ENCODE results near the gene FCHSD2. TPM values are rescaled to one million over a fixed set of nuclear protein-coding genes. Genes with fewer than 3 reads are reported as not detected.

The FCHSD2 gene
- total and polyA plus RNA-seq, 2 donors (not counting 1 experiment from before 2014, with no cell fraction given), result 113 to 189 TPM

GRCh38 chr11:72996959-72997358 is 145.2 kb downstream of the FCHSD2 start:
- Histone ChIP-seq H3K9ac (ENCODE audit: low read length) (peak overlapping the region; percentile 13), H4K20me1 (ENCODE audit: control insufficient read depth, insufficient read depth, low read length, poor library complexity, severe bottlenecking) (no peaks in the 10 kb centered on the region), H3K27me3 (replicated peaks in 1 of 4; ENCODE audit: control extremely low read depth in 1 of 4, control insufficient read depth in 3 of 4, insufficient read depth in 4 of 4, low read length in 3 of 4) (no peaks in the 10 kb centered on the region), H3K4me1 (ENCODE audit: control insufficient read depth in 2 of 2, insufficient read depth in 2 of 2, low read length in 2 of 2) (peaks cover 35 to 39% of the 10 kb centered on the region in 2 donors), H3K36me3 (replicated peaks in 1 of 2; ENCODE audit: control extremely low read depth in 1 of 2, control insufficient read depth in 1 of 2, extremely low read depth in 1 of 2, insufficient read depth in 2 of 2, low read length in 1 of 2) (peaks cover 4 to 40% of the 10 kb centered on the region in 2 experiments), H3K4me2 (replicated peaks; ENCODE audit: low read depth, low read length, poor library complexity, severe bottlenecking) (peak overlapping the region; percentile 41), H3K4me3 (ENCODE audit: control extremely low read depth in 1 of 5, extremely low read depth in 1 of 5, insufficient read depth in 1 of 5, low read depth in 2 of 5, low read length in 4 of 5) (peak overlapping the region in 1 of 5 experiments; percentile 30), H3K27ac (ENCODE audit: low read length in 2 of 2) (peak overlapping the region; percentile 51 to 60), H3K79me2 (ENCODE audit: control insufficient read depth, insufficient read depth, low read length) (peaks cover 80% of the 10 kb centered on the region), H2AFZ (ENCODE audit: insufficient read depth, low read depth, low read length, poor library complexity, severe bottlenecking) (no peak overlapping the region), H3K9me3 (ENCODE audit: control extremely low read depth in 1 of 3, control insufficient read depth in 2 of 3, insufficient read depth in 1 of 3, low read length in 2 of 3) (peaks cover 0 to 4% (median 1%) of the 10 kb centered on the region in 3 donors)
- no peaks in the 10 kb centered on the region for H3K9me3 Mint-ChIP-seq (ENCODE audit: insufficient read depth)
- WGBS (ENCODE audit: insufficient coverage), result 29% methylated on average over 1 of the region's 3 CpGs
- no peaks in the 10 kb centered on the region for H3K27me3 Mint-ChIP-seq
- intact Hi-C loops (cut with micrococcal nuclease), result no loop called here
- peaks cover 57% of the 10 kb centered on the region for H3K4me1 Mint-ChIP-seq
- TF ChIP-seq CTCF (IDR thresholded peaks at IDR 0.05), result no peak
- no peak for TF ChIP-seq EZH2 (IDR thresholded peaks at IDR 0.05; ENCODE audit: borderline replicate concordance, insufficient read depth, low read depth, low read length, poor library complexity, severe bottlenecking)
- ATAC-seq (ENCODE audit: low read depth), result no peak
- peak overlapping the region; percentile 73 for H3K4me3 Mint-ChIP-seq
- no peak for DNase-seq
- CTCF ChIA-PET, result interaction anchor here (1.0 kb wide), 1 partner anchor 17 kb away, joined by 3 read pairs; no protein-coding TSS in a partner anchor
- H3K27ac Mint-ChIP-seq, result peak overlapping the region; percentile 62
- POLR2A ChIA-PET, result no interaction called here

- Mint-ChIP-seq H3K27me3 (no peaks in the 10 kb centered on the region), H3K27ac (peak overlapping the region; percentile 32), H3K4me1 (peaks cover 58% of the 10 kb centered on the region), H3K9me3 (ENCODE audit: insufficient read depth) (no peaks in the 10 kb centered on the region), H3K4me3 (no peak overlapping the region)
- ATAC-seq (ENCODE audit: low read depth) (no peak), DNase-seq (no peak)
- peaks cover 0 to 1% (median 0%) of the 10 kb centered on the region in 3 donors for H3K9me3 ChIP-seq (ENCODE audit: control extremely low read depth in 1 of 3, control insufficient read depth in 2 of 3, insufficient read depth in 1 of 3, low read length in 2 of 3)
- H3K79me2 ChIP-seq (ENCODE audit: control insufficient read depth, insufficient read depth, low read length), result peaks cover 59% of the 10 kb centered on the region
- H4K20me1 ChIP-seq (ENCODE audit: control insufficient read depth, insufficient read depth, low read length, poor library complexity, severe bottlenecking), result peaks cover 8% of the 10 kb centered on the region
- peak overlapping the region; percentile 20 for H3K9ac ChIP-seq (ENCODE audit: low read length)
- no peak overlapping the region for H3K4me3 ChIP-seq (ENCODE audit: control extremely low read depth in 1 of 5, extremely low read depth in 1 of 5, insufficient read depth in 1 of 5, low read depth in 2 of 5, low read length in 4 of 5)
- CTCF ChIA-PET, result no interaction called here
- H2AFZ ChIP-seq (ENCODE audit: insufficient read depth, low read depth, low read length, poor library complexity, severe bottlenecking), result no peak overlapping the region
- POLR2A ChIA-PET, result no interaction called here
- H3K4me2 ChIP-seq (replicated peaks; ENCODE audit: low read depth, low read length, poor library complexity, severe bottlenecking), result peak overlapping the region; percentile 6
- TF ChIP-seq CTCF (IDR thresholded peaks at IDR 0.05), result no peak
- TF ChIP-seq EZH2 (IDR thresholded peaks at IDR 0.05; ENCODE audit: borderline replicate concordance, insufficient read depth, low read depth, low read length, poor library complexity, severe bottlenecking), result no peak
- peaks cover 12 to 26% of the 10 kb centered on the region in 2 donors for H3K4me1 ChIP-seq (ENCODE audit: control insufficient read depth in 2 of 2, insufficient read depth in 2 of 2, low read length in 2 of 2)
- peaks cover 15 to 53% of the 10 kb centered on the region in 2 experiments for H3K36me3 ChIP-seq (replicated peaks in 1 of 2; ENCODE audit: control extremely low read depth in 1 of 2, control insufficient read depth in 1 of 2, extremely low read depth in 1 of 2, insufficient read depth in 2 of 2, low read length in 1 of 2)
- peak overlapping the region; percentile 5 to 75 for H3K27ac ChIP-seq (ENCODE audit: low read length in 2 of 2)
- intact Hi-C loops (cut with micrococcal nuclease), result loop anchor here (10.0 kb wide), 1 partner anchor 45 kb away; no protein-coding TSS in a partner anchor
- H3K27me3 ChIP-seq (replicated peaks in 1 of 4; ENCODE audit: control extremely low read depth in 1 of 4, control insufficient read depth in 3 of 4, insufficient read depth in 4 of 4, low read length in 3 of 4), result no peaks in the 10 kb centered on the region
- no CpG with 5 or more reads among the region's 1 CpG for WGBS (ENCODE audit: insufficient coverage)
These were observed 152.4 kb downstream of the FCHSD2 start for GRCh38 chr11:72989727-72990126.

Measured in B cell (primary cell).